ENCODE results near the gene LRFN2. TPM values are rescaled to one million over a fixed set of nuclear protein-coding genes. Genes with fewer than 3 reads are reported as not detected.

LRFN2 gene
- total and polyA plus RNA-seq, 2 donors from 2014 or later = not detected

DNA sequence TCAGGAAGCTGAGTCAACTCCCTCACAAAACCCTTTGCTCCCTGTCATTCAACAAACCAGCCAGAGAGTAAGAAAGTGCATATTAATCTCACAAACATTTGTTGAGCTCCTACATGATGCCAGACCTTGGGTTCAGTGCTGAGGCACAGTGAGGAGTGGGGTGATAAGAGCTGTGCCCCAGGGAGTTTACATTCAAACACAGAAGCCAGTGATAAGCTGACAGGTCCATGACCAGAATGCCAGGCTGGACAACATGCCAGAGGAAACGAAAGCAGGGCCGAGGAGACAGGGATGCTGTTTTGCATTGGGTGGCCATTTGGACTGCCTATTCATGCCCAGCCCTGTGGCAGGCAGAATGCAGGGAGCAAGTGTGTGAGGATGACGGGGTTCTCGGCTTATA lies 76.7 kb downstream of the LRFN2 start:
- H3K36me3 ChIP-seq (ENCODE audit: control insufficient read depth in 2 of 3, insufficient read depth in 3 of 3, low read length in 3 of 3) = no peaks in the 10 kb centered on the region
- no peaks in the 10 kb centered on the region for H3K9me3 ChIP-seq (ENCODE audit: control insufficient read depth in 2 of 3, insufficient read depth in 1 of 3, low read length in 3 of 3)
- no peaks in the 10 kb centered on the region for H3K27me3 ChIP-seq (ENCODE audit: control insufficient read depth, insufficient read depth, low read length)
- no peak overlapping the region for H3K27ac ChIP-seq (ENCODE audit: low read depth in 2 of 2, low read length in 2 of 2)
- FAIRE-seq (no peak), DNase-seq (no peak)
- H3K4me1 ChIP-seq (ENCODE audit: control insufficient read depth in 2 of 3, insufficient read depth in 2 of 3, low read depth in 1 of 3, low read length in 3 of 3) = no peaks in the 10 kb centered on the region
- TF ChIP-seq, protein P1, sequence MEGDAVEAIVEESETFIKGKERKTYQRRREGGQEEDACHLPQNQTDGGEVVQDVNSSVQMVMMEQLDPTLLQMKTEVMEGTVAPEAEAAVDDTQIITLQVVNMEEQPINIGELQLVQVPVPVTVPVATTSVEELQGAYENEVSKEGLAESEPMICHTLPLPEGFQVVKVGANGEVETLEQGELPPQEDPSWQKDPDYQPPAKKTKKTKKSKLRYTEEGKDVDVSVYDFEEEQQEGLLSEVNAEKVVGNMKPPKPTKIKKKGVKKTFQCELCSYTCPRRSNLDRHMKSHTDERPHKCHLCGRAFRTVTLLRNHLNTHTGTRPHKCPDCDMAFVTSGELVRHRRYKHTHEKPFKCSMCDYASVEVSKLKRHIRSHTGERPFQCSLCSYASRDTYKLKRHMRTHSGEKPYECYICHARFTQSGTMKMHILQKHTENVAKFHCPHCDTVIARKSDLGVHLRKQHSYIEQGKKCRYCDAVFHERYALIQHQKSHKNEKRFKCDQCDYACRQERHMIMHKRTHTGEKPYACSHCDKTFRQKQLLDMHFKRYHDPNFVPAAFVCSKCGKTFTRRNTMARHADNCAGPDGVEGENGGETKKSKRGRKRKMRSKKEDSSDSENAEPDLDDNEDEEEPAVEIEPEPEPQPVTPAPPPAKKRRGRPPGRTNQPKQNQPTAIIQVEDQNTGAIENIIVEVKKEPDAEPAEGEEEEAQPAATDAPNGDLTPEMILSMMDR (IDR thresholded peaks at IDR 0.05; ENCODE audit: borderline replicate concordance, extremely low read depth, insufficient read depth) = no peak
- no peak overlapping the region for H3K9ac ChIP-seq (ENCODE audit: low read length in 3 of 3)
- H3K4me3 ChIP-seq (ENCODE audit: low read length in 3 of 3) = no peak overlapping the region
- intact Hi-C loops (cut with DNase I) = no loop called here

DNA sequence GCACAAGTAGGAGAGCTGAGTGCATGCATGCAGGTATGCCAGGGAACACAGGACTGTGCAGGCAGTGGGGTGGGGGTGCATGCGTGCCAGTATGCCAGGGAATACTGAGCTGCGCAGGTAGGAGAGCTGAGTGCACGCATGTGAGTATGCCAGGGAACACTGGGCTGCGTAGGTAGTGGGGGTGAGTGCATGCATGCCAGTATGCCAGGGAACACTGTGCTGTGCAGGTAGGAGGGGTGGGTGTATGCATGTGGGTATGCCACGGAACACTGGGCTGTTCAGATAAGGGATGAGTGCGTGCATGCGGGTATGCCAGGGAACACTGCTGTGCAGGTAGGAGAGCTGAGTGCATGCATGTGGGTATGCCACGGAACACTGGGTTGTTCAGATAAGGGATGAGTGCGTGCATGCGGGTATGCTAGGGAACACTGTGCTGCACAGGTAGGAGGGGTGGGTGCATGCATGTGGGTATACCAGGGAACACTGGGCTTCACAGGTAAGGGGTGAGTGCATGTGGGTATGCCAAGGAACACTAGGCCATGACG lies 77.4 kb downstream of the LRFN2 start:
- DNase-seq (no peak), FAIRE-seq (no peak)
- H3K27ac ChIP-seq (ENCODE audit: low read depth in 2 of 2, low read length in 2 of 2) = no peak overlapping the region
- H3K4me1 ChIP-seq (ENCODE audit: control insufficient read depth in 2 of 3, insufficient read depth in 2 of 3, low read depth in 1 of 3, low read length in 3 of 3) = no peaks in the 10 kb centered on the region
- TF ChIP-seq, protein P1 (IDR thresholded peaks at IDR 0.05; ENCODE audit: borderline replicate concordance, extremely low read depth, insufficient read depth) = no peak
- H3K27me3 ChIP-seq (ENCODE audit: control insufficient read depth, insufficient read depth, low read length) = no peaks in the 10 kb centered on the region
- no peaks in the 10 kb centered on the region for H3K9me3 ChIP-seq (ENCODE audit: control insufficient read depth in 2 of 3, insufficient read depth in 1 of 3, low read length in 3 of 3)
- H3K4me3 ChIP-seq (ENCODE audit: low read length in 3 of 3) = no peak overlapping the region
- no peaks in the 10 kb centered on the region for H3K36me3 ChIP-seq (ENCODE audit: control insufficient read depth in 2 of 3, insufficient read depth in 3 of 3, low read length in 3 of 3)
- H3K9ac ChIP-seq (ENCODE audit: low read length in 3 of 3) = no peak overlapping the region
- intact Hi-C loops (cut with DNase I) = no loop called here

DNA sequence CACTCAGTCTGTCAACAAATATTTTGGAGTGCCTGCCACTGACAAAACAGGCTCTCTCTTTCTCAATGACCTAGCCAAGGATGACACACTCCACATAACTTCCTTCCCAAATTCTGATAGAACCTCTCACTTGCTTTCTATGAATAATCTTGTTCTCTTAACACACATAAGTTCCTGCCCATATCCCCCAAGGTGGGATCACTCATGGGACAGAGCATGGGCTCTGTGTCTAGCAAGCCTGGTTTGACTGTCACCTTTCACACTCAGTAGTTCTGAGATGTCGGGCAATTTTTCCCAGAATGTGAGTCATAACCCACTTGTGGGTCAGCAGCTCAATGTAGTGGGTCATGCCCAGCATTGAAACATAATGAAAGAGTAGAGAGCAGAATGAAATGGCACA lies 78.1 kb downstream of the LRFN2 start:
- H3K4me1 ChIP-seq (ENCODE audit: control insufficient read depth in 2 of 3, insufficient read depth in 2 of 3, low read depth in 1 of 3, low read length in 3 of 3) = no peaks in the 10 kb centered on the region
- TF ChIP-seq, protein P1 (IDR thresholded peaks at IDR 0.05; ENCODE audit: borderline replicate concordance, extremely low read depth, insufficient read depth) = no peak
- no peak overlapping the region for H3K9ac ChIP-seq (ENCODE audit: low read length in 3 of 3)
- DNase-seq = no peak
- intact Hi-C loops (cut with DNase I) = no loop called here
- no peaks in the 10 kb centered on the region for H3K36me3 ChIP-seq (ENCODE audit: control insufficient read depth in 2 of 3, insufficient read depth in 3 of 3, low read length in 3 of 3)
- no peak overlapping the region for H3K27ac ChIP-seq (ENCODE audit: low read depth in 2 of 2, low read length in 2 of 2)
- FAIRE-seq = no peak
- no peaks in the 10 kb centered on the region for H3K9me3 ChIP-seq (ENCODE audit: control insufficient read depth in 2 of 3, insufficient read depth in 1 of 3, low read length in 3 of 3)
- no peak overlapping the region for H3K4me3 ChIP-seq (ENCODE audit: low read length in 3 of 3)
- no peaks in the 10 kb centered on the region for H3K27me3 ChIP-seq (ENCODE audit: control insufficient read depth, insufficient read depth, low read length)

DNA sequence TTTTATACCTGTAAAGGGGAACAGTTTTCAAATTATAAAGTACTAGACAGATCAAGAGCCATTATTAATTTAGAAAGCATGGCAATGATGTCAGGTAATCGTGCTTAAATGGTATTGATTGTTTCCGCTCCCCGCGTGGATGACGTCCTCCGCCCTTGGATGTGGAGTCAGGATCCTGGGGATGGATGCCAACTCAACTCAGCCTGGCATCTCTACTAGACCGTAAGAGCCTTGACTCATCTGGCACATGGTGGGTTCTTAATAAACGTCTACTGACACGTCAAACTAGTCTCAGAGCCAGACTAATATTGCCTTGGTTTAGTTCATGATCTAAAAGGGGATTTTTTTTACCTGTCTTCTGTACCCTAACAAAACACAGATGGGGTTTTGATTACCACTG lies 80.2 kb downstream of the LRFN2 start:
- Histone ChIP-seq H3K27me3 (ENCODE audit: control insufficient read depth, insufficient read depth, low read length) (no peaks in the 10 kb centered on the region), H3K9me3 (ENCODE audit: control insufficient read depth in 2 of 3, insufficient read depth in 1 of 3, low read length in 3 of 3) (no peaks in the 10 kb centered on the region), H3K36me3 (ENCODE audit: control insufficient read depth in 2 of 3, insufficient read depth in 3 of 3, low read length in 3 of 3) (no peaks in the 10 kb centered on the region), H3K4me1 (ENCODE audit: control insufficient read depth in 2 of 3, insufficient read depth in 2 of 3, low read depth in 1 of 3, low read length in 3 of 3) (no peaks in the 10 kb centered on the region), H3K27ac (ENCODE audit: low read depth in 2 of 2, low read length in 2 of 2) (no peak overlapping the region), H3K4me3 (ENCODE audit: low read length in 3 of 3) (no peak overlapping the region), H3K9ac (ENCODE audit: low read length in 3 of 3) (no peak overlapping the region)
- FAIRE-seq (no peak), DNase-seq (no peak)
- intact Hi-C loops (cut with DNase I) = no loop called here
- TF ChIP-seq, protein P1 (IDR thresholded peaks at IDR 0.05; ENCODE audit: borderline replicate concordance, extremely low read depth, insufficient read depth) = no peak

Data from kidney (tissue), 14 donors.